Activated B cell treated with CpG ODN at 0.5 μM for 24 hours (primary cell): ENCODE measurements around the gene TRIM63. TPM values are rescaled to one million over a fixed set of nuclear protein-coding genes. Genes with fewer than 3 reads are reported as not detected.

ENCODE experiments used
- ATAC-seq: fragments of 200-7000 bp; cut with Tn5 transposase; one replicate; pipeline ENCODE4 v1.10.0; 2021; ENCODE audit warnings: low read depth, mild to moderate bottlenecking, moderate library complexity
- CTCF ChIA-PET: fragments of 350-600 bp; sonication (Branson Sonifier 250); formaldehyde crosslinking; loops from one replicate; lab custom pipeline; 2021; ENCODE audit warnings: antibody characterized with exemption; lab: Charles Lee
- POLR2A ChIA-PET: fragments of 350-600 bp; sonication (Branson Sonifier 250); formaldehyde crosslinking; loops from one replicate; lab custom pipeline; 2021; ENCODE audit warnings: antibody characterized with exemption; lab: Charles Lee
- DNase-seq: peaks from one replicate; pipeline ENCODE4 v3.0.0; 2022
- H3K27ac Mint-ChIP-seq: one replicate; pipeline ENCODE4 v1.8.0; 2020; ENCODE audit warnings: mixed read lengths
- H3K27me3 Mint-ChIP-seq: one replicate; pipeline ENCODE4 v1.8.0; 2021; ENCODE audit warnings: mixed read lengths
- H3K36me3 Mint-ChIP-seq: one replicate; pipeline ENCODE4 v1.8.0; 2021; ENCODE audit warnings: low read depth, mixed read lengths
- H3K4me1 Mint-ChIP-seq: one replicate; pipeline ENCODE4 v1.8.0; 2021; ENCODE audit warnings: mixed read lengths
- H3K4me3 Mint-ChIP-seq: one replicate; pipeline ENCODE4 v1.8.0; 2020; ENCODE audit warnings: mild to moderate bottlenecking, mixed read lengths
- H3K9me3 Mint-ChIP-seq: one replicate; pipeline ENCODE4 v1.8.0; 2020; ENCODE audit warnings: mixed read lengths
- CTCF ChIP-seq: fragments of 200-600 bp; IDR thresholded peaks from one replicate; pipeline ENCODE4 v1.8.0; 2022; ENCODE audit warnings: antibody characterized with exemption, mild to moderate bottlenecking
- intact Hi-C: fragments of 100-400 bp; cut with micrococcal nuclease; formaldehyde crosslinking; loops from one replicate; pipeline ENCODE4 v1.15.1; 2024
- total RNA-seq: library from RNA; stranded (reverse); gene quantifications from 2 replicates; pipeline ENCODE4 v1.2.3, GENCODE V29; 2022

TRIM63 gene
- total RNA-seq, 1 donor from 2014 or later, result not detected

DNA sequence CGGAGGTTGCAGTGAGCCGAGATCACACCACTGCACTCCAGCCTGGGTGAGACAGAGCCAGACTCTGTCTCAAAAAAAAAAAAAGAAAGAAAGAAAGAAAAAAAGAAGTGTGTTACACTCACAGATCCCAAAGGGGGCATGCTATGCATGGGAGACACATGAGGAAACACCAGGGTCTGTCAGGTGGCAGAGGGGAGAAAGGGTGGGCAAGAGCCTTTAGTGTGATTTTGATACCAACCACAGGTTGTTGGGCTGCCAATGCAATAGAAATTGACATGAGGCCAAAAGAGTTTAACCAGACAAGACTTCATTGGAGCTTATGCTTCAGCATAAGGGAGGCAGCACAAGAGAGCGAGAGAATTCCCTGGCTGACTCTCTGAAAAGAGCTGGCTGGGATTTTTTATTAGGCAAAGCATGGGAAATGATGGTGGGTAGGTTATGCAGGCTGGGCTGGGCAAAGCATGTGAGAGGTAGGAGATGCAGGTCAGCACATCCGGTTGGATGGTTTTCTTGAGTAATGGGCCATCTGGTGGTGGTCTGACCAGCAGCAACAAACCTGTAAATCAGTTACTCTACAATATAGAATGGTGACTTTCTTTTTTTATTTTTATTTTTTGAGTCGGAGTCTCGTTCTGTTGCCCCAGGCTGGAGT, 57.5 kb downstream of the TRIM63 start:
- Mint-ChIP-seq H3K27me3 (peaks cover 9% of the 10 kb centered on the region), H3K4me3 (no peak overlapping the region), H3K27ac (no peak overlapping the region), H3K36me3 (no peaks in the 10 kb centered on the region), H3K9me3 (no peaks in the 10 kb centered on the region), H3K4me1 (no peaks in the 10 kb centered on the region)
- ChIA-PET CTCF (interaction anchor here (1.0 to 2.2 kb wide), 2 partner anchors 25 to 114 kb away, joined by 3 to 11 read pairs; no protein-coding TSS in a partner anchor), POLR2A (interaction anchor here (0.7 kb wide), 2 partner anchors 38 to 180 kb away, joined by 4 to 5 read pairs; no protein-coding TSS in a partner anchor)
- ATAC-seq, result no peak
- intact Hi-C loops, result no loop called here
- no peak for TF ChIP-seq CTCF
- no peak for DNase-seq

DNA sequence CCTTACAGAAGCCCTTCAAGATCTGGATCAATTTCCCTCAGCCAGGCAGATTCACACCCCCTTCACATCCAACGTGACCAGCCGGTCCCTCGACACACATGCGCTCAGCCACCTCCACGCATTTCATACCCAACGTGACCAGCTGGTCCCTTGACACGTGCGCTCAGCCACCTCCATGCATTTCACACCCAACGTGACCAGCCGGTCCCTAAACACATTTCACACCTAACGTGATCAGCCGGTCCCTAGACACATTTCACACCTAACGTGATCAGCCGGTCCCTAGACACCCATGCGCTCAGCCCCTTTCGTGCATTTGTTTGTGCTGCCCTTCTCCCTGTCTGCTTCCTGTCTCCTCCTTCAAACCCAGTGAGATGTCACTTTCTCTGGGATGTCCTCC, 60.7 kb downstream of the TRIM63 start:
- Mint-ChIP-seq H3K4me3 (no peak overlapping the region), H3K36me3 (no peaks in the 10 kb centered on the region), H3K27ac (no peak overlapping the region), H3K27me3 (peaks cover 11% of the 10 kb centered on the region), H3K4me1 (no peaks in the 10 kb centered on the region), H3K9me3 (no peaks in the 10 kb centered on the region)
- TF ChIP-seq CTCF, result no peak
- POLR2A ChIA-PET, result no interaction called here
- DNase-seq (no peak), ATAC-seq (no peak)
- CTCF ChIA-PET, result no interaction called here
- intact Hi-C loops, result no loop called here

- H3K9me3 Mint-ChIP-seq, result no peaks in the 10 kb centered on the region
- no peak for ATAC-seq
- intact Hi-C loops, result no loop called here
Observed at GRCh38 chr1:26005434-26006105, 61.9 kb downstream of the TRIM63 start.

GRCh38 chr1:26003756-26004155, 63.7 kb downstream of the TRIM63 start:
- CTCF ChIA-PET, result interaction anchor here (0.5 kb wide), 1 partner anchor 74 kb away, joined by 3 read pairs; no protein-coding TSS in a partner anchor
- Mint-ChIP-seq H3K27me3 (peaks cover 7% of the 10 kb centered on the region), H3K4me3 (no peak overlapping the region), H3K36me3 (no peaks in the 10 kb centered on the region), H3K4me1 (no peaks in the 10 kb centered on the region), H3K27ac (no peak overlapping the region), H3K9me3 (no peaks in the 10 kb centered on the region)
- POLR2A ChIA-PET, result no interaction called here
- DNase-seq (no peak), ATAC-seq (no peak)
- intact Hi-C loops, result no loop called here
- no peak for TF ChIP-seq CTCF

More at GRCh38 chr1:26005434-26006105, 61.9 kb downstream of the TRIM63 start:
- TF ChIP-seq CTCF, result no peak
- no peak overlapping the region for H3K4me3 Mint-ChIP-seq
- H3K27ac Mint-ChIP-seq, result no peak overlapping the region
- ChIA-PET CTCF (no interaction called here), POLR2A (no interaction called here)
- no peaks in the 10 kb centered on the region for H3K4me1 Mint-ChIP-seq
- no peaks in the 10 kb centered on the region for H3K36me3 Mint-ChIP-seq
- no peak for DNase-seq
- peaks cover 11% of the 10 kb centered on the region for H3K27me3 Mint-ChIP-seq

- H3K4me3 Mint-ChIP-seq, result no peak overlapping the region
- intact Hi-C loops, result no loop called here
- H3K9me3 Mint-ChIP-seq, result no peaks in the 10 kb centered on the region
- POLR2A ChIA-PET, result no interaction called here
- TF ChIP-seq CTCF, result no peak
- ATAC-seq (no peak), DNase-seq (no peak)
- H3K27me3 Mint-ChIP-seq, result peaks cover 7% of the 10 kb centered on the region
- peaks cover 4% of the 10 kb centered on the region for H3K4me1 Mint-ChIP-seq
- CTCF ChIA-PET, result no interaction called here
- no peaks in the 10 kb centered on the region for H3K36me3 Mint-ChIP-seq
- H3K27ac Mint-ChIP-seq, result no peak overlapping the region
Observed at GRCh38 chr1:26003262-26003661, 64.2 kb downstream of the TRIM63 start.

Other genes starting within 250 kb of the TRIM63 start
- gene MTFR1L, start 247.7 kb downstream of the TRIM63 start, total RNA-seq, result 34.6 and 35.3 TPM in 2 replicates
- 0.42 and 0.64 TPM in 2 replicates for gene AUNIP, start 208.2 kb downstream of the TRIM63 start, total RNA-seq
- gene PAQR7, start 191.9 kb downstream of the TRIM63 start, total RNA-seq, result 3.7 and 4.6 TPM in 2 replicates
- 24.8 and 25.6 TPM in 2 replicates for gene STMN1, start 161.2 kb downstream of the TRIM63 start, total RNA-seq
- gene PAFAH2, start 69.6 kb downstream of the TRIM63 start, total RNA-seq, result 5.4 and 9.2 TPM in 2 replicates
- not detected in 2 replicates for gene EXTL1, start 45.9 kb downstream of the TRIM63 start, total RNA-seq
- not detected in 2 replicates for gene SLC30A2, start 21.5 kb downstream of the TRIM63 start, total RNA-seq
- 9.4 and 10.5 TPM in 2 replicates for gene PDIK1L, start 44.2 kb upstream of the TRIM63 start, total RNA-seq
- gene FAM110D, start 91.4 kb upstream of the TRIM63 start, total RNA-seq, result not detected in 2 replicates
- gene C1orf232, start 101.3 kb upstream of the TRIM63 start, total RNA-seq, result not detected in 2 replicates
- gene ZNF593, start 102.3 kb upstream of the TRIM63 start, total RNA-seq, result 36.0 and 37.1 TPM in 2 replicates
- gene ZNF593OS, start 104.2 kb upstream of the TRIM63 start, total RNA-seq, result not detected in 2 replicates
- gene CNKSR1, start 109.9 kb upstream of the TRIM63 start, total RNA-seq, result 2.7 and 4.8 TPM in 2 replicates
- not detected in 2 replicates for gene CATSPER4, start 123.0 kb upstream of the TRIM63 start, total RNA-seq
- 13.8 and 16.4 TPM in 2 replicates for gene CEP85, start 166.6 kb upstream of the TRIM63 start, total RNA-seq
- 265 and 285 TPM in 2 replicates for gene SH3BGRL3, start 212.5 kb upstream of the TRIM63 start, total RNA-seq
- gene UBXN11, start 239.0 kb upstream of the TRIM63 start, total RNA-seq, result 35.5 and 36.9 TPM in 2 replicates